Stimulated activated CD4-positive, alpha-beta T cell treated with anti-CD3 and anti-CD28 coated beads, Interleukin-1b, Interleukin-23, amount 100 ng/mL, for 24 hours (primary cell): Measurements from ENCODE around the gene KICS2.

Experiments
- DNase-seq, 4 experiments: peaks; one replicate each; pipeline ENCODE4 v3.0.0-alpha.2; 2020; ENCODE audit warnings: low read depth in 4 of 4, low spot score in 1 of 4

Gene KICS2

GRCh38 chr12:64175254-64175945, 46.7 kb downstream of the KICS2 start:
- no peak for DNase-seq

- no peak for DNase-seq
These were observed 48.6 kb downstream of the KICS2 start for GRCh38 chr12:64173456-64173855.
